GM12878 (cell line): ENCODE results near the gene INPP4B. TPM values are rescaled to one million over a fixed set of nuclear protein-coding genes. Genes with fewer than 3 reads are reported as not detected.

Experiments used
- ATAC-seq: fragments of 200-7000 bp; cut with Tn5 transposase; 3 replicates; pipeline ENCODE4 v1.9.1; 2020; ENCODE audit warnings: mild to moderate bottlenecking, moderate library complexity
- BruUV-seq: library from RNA; stranded (reverse); fragments of 400-500 nt; replicated peaks from 2 replicates; lab custom pipeline; 2021; lab: Mats Ljungman, UMichigan
- CTCF ChIA-PET: fragments of 300-600 bp; sonication (Branson Sonifier 250); formaldehyde crosslinking; extraction: SDS; loops from one replicate; lab custom pipeline; 2021; ENCODE audit warnings: inconsistent platforms; lab: Yijun Ruan, JAX
- POLR2A ChIA-PET: fragments of 350-600 bp; formaldehyde crosslinking; extraction: SDS; loops from one replicate; lab custom pipeline; 2021; ENCODE audit warnings: inconsistent platforms; lab: Charles Lee
- RAD21 ChIA-PET: fragments of 300-600 bp; sonication (Branson Sonifier 250); formaldehyde crosslinking; loops from one replicate; lab custom pipeline; 2023; ENCODE audit warnings: antibody characterized with exemption; ENCODE audit not compliant: unreplicated experiment; lab: Charles Lee
- SMC1A ChIA-PET: fragments of 300-600 bp; sonication (Branson Sonifier 250); formaldehyde crosslinking; loops from one replicate; lab custom pipeline; 2023; ENCODE audit not compliant: unreplicated experiment, uncharacterized antibody; lab: Charles Lee
- DNase-seq: peaks from one replicate; pipeline ENCODE4 v3.0.0-alpha.2; 2011; ENCODE audit warnings: low read depth, low spot score
- FAIRE-seq: peaks from 3 replicates; lab custom pipeline; 2011; peaks lifted over from hg19 to GRCh38; lab: Jason Lieb, UNC
- H2AFZ ChIP-seq: 2 replicates; pipeline ENCODE4 v1.6.0; 2011; ENCODE audit warnings: low read depth, low read length, control low read depth; ENCODE audit not compliant: control insufficient read depth
- H3K27ac ChIP-seq: 2 replicates; pipeline ENCODE4 v1.5.1; 2011; ENCODE audit warnings: control low read depth; ENCODE audit not compliant: control insufficient read depth, insufficient read depth
- H3K27me3 ChIP-seq, 2 experiments: replicated peaks in 1 of 2; 2 replicates each; pipeline versions ENCODE4 v1.6.0 to v1.6.1; 2011; ENCODE audit warnings: low read length in 1 of 2; ENCODE audit not compliant: control insufficient read depth in 2 of 2, insufficient read depth in 2 of 2
- H3K36me3 ChIP-seq, 2 experiments: 2 replicates each; pipeline ENCODE4 v1.5.1; 2011; ENCODE audit warnings: low read length in 1 of 2; ENCODE audit not compliant: control insufficient read depth in 2 of 2, insufficient read depth in 2 of 2
- H3K4me1 ChIP-seq: 2 replicates; pipeline ENCODE4 v1.6.1; 2011; ENCODE audit warnings: mild to moderate bottlenecking, low read length, moderate library complexity, mixed read lengths; ENCODE audit not compliant: control insufficient read depth, insufficient read depth
- H3K4me2 ChIP-seq: 2 replicates; pipeline ENCODE4 v1.6.0; 2011; ENCODE audit warnings: control low read depth; ENCODE audit not compliant: control insufficient read depth, insufficient read depth
- H3K4me3 ChIP-seq: fragments of 200-600 bp; sonication (generic); 2 replicates; pipeline ENCODE4 v1.5.1; 2016
- H3K79me2 ChIP-seq: 2 replicates; pipeline ENCODE4 v1.6.0; 2011; ENCODE audit warnings: low read length; ENCODE audit not compliant: control insufficient read depth, insufficient read depth
- H3K9ac ChIP-seq: 2 replicates; pipeline ENCODE4 v1.8.0; 2011; ENCODE audit warnings: low read length, control low read depth, mixed read lengths; ENCODE audit not compliant: control insufficient read depth, insufficient read depth
- H3K9me3 ChIP-seq: replicated peaks from 3 replicates; pipeline ENCODE4 v1.5.1; 2011; ENCODE audit warnings: mild to moderate bottlenecking, low read length; ENCODE audit not compliant: control insufficient read depth, insufficient read depth
- H4K20me1 ChIP-seq: 2 replicates; pipeline ENCODE4 v1.6.0; 2011; ENCODE audit not compliant: control insufficient read depth, insufficient read depth
- FOXK2 ChIP-seq: fragments of 450-650 bp; IDR thresholded peaks from 2 replicates; pipeline ENCODE4 v1.6.1; 2017; ENCODE audit warnings: mild to moderate bottlenecking, moderate library complexity
- HDAC2 ChIP-seq: fragments of 200-600 bp; sonication (generic); IDR thresholded peaks from 2 replicates; pipeline ENCODE4 v1.6.1; 2017
- KDM1A ChIP-seq: fragments of 200-600 bp; sonication (generic); IDR thresholded peaks from 2 replicates; pipeline ENCODE4 v1.6.1; 2016; ENCODE audit warnings: borderline replicate concordance
- POLR2AphosphoS2 ChIP-seq: IDR thresholded peaks from 2 replicates; pipeline ENCODE4 v1.6.1; 2011; ENCODE audit warnings: low read depth, mild to moderate bottlenecking, low read length, improper control_type of control experiment, moderate library complexity
- POLR2AphosphoS5 ChIP-seq: IDR thresholded peaks from 2 replicates; pipeline ENCODE4 v1.6.1; 2011; ENCODE audit warnings: mild to moderate bottlenecking, low read length, inconsistent platforms
- RFX5 ChIP-seq: IDR thresholded peaks from 2 replicates; pipeline ENCODE4 v1.6.1; 2011; ENCODE audit warnings: low read depth, low read length, improper control_type of control experiment
- SIX5 ChIP-seq: IDR thresholded peaks from 2 replicates; pipeline ENCODE4 v1.6.1; 2011; ENCODE audit warnings: mild to moderate bottlenecking, low read depth, low read length, moderate library complexity; ENCODE audit not compliant: severe bottlenecking
- USF1 ChIP-seq: IDR thresholded peaks from 2 replicates; pipeline ENCODE4 v1.6.1; 2011; ENCODE audit warnings: borderline replicate concordance, low read depth, mild to moderate bottlenecking, moderate library complexity, mixed read lengths, low read length; ENCODE audit not compliant: insufficient read depth; ENCODE audit errors: extremely low read length
- ZBTB11 ChIP-seq: fragments of 450-650 bp; formaldehyde crosslinking; IDR thresholded peaks from 2 replicates; pipeline ENCODE4 v1.5.0; 2022; ENCODE audit warnings: mild to moderate bottlenecking, missing genetic modification characterization
- ZBTB40 ChIP-seq: fragments of 450-650 bp; IDR thresholded peaks from 2 replicates; pipeline ENCODE4 v1.6.1; 2016; ENCODE audit warnings: mild to moderate bottlenecking, moderate library complexity, borderline replicate concordance
- ZNF207 ChIP-seq: fragments of 450-650 bp; IDR thresholded peaks from 2 replicates; pipeline ENCODE4 v1.6.1; 2014; ENCODE audit warnings: antibody characterized with exemption, mild to moderate bottlenecking, borderline replicate concordance
- WGBS: methylation state at CpG from one replicate; pipeline ENCODE4 v1.1.6; 2016; ENCODE audit warnings: low lambda C conversion rate; ENCODE audit not compliant: insufficient replicate concordance, insufficient coverage; ENCODE audit errors: missing lambda C conversion rate; 5-methylcytosine and 5-hydroxymethylcytosine counted together
- in situ Hi-C: fragments of 300-500 bp; cut with MboI; formaldehyde crosslinking; loops from 9 replicates; pipeline ENCODE4 v1.14.3; 2018; ENCODE audit warnings: mixed read lengths
- intact Hi-C: fragments of 100-400 bp; cut with micrococcal nuclease; formaldehyde crosslinking; loops from one replicate; pipeline ENCODE4 v1.14.2; 2022; ENCODE audit not compliant: unreplicated experiment
- polyA plus RNA-seq, 11 experiments: library from polyadenylated mRNA; depleted of rRNA in 4 of 11; unstranded in 6 of 11; stranded (reverse) in 5 of 11; fragments of >200 nt; fragmentation: Nextera tagmentation in 4 of 11; fragmentation: Illumina TruSeq in 1 of 11; extraction: Ambion mirVana in 4 of 11; extraction: Trizol in 1 of 11; gene quantifications; 1 replicate in 1 of 11; 2 replicates in 10 of 11; pipeline versions ENCODE4 v1.2.1 to v1.2.3, GENCODE V29; 2011 to 2016; ENCODE audit warnings: inconsistent platforms in 2 of 11, missing spikeins in 2 of 11, low read depth in 1 of 11
- total RNA-seq, 4 experiments: library from RNA; depleted of rRNA in 3 of 4; stranded (reverse); fragments of >200 nt in 3 of 4; fragmentation: Illumina TruSeq in 1 of 4; extraction: Trizol in 1 of 4; gene quantifications; 2 replicates each; pipeline versions ENCODE4 v1.2.1 to v1.2.3, GENCODE V29; 2013 to 2021

The INPP4B gene
- total and polyA plus RNA-seq, 10 of the 15 experiments (the other 5 are each of a cell fraction or from before 2014, with no cell fraction given): 0.53 to 11.2 (median 0.95) TPM

GRCh38 chr4:142121448-142122350, 724.4 kb downstream of the INPP4B start:
- 47% methylated on average over 9 of the region's 9 CpGs for WGBS
- no peaks in the 10 kb centered on the region for H3K9me3 ChIP-seq
- no TSS peak for BruUV-seq
- ChIA-PET POLR2A (no interaction called here), SMC1A (interaction anchor here (1.2 kb wide), 1 partner anchor 11 kb away, joined by 4 read pairs; no protein-coding TSS in a partner anchor), RAD21 (interaction anchor here (1.3 kb wide), 1 partner anchor 775 kb away, joined by 3 read pairs; no protein-coding TSS in a partner anchor), CTCF (interaction anchor here (0.9 kb wide), 1 partner anchor 21 kb away, joined by 3 read pairs; no protein-coding TSS in a partner anchor)
- DNase-seq (no peak), FAIRE-seq (no peak), ATAC-seq (no peak)
- no peaks in the 10 kb centered on the region for H3K27me3 ChIP-seq
- H3K4me2 ChIP-seq: no peak overlapping the region
- H3K36me3 ChIP-seq: no peaks in the 10 kb centered on the region
- in situ Hi-C loops: loop anchor here (10.0 kb wide), 1 partner anchor 817 kb away; no protein-coding TSS in a partner anchor
- H3K4me1 ChIP-seq: no peaks in the 10 kb centered on the region
- no peaks in the 10 kb centered on the region for H3K79me2 ChIP-seq
- no peak overlapping the region for H3K4me3 ChIP-seq
- TF ChIP-seq RFX5: no peak
- TF ChIP-seq POLR2AphosphoS2: no peak
- no peak for TF ChIP-seq POLR2AphosphoS5
- no peak for TF ChIP-seq HDAC2
- TF ChIP-seq USF1: no peak
- no peak for TF ChIP-seq FOXK2
- TF ChIP-seq ZBTB11: no peak
- TF ChIP-seq ZNF207: no peak
- TF ChIP-seq KDM1A: no peak
- no peak for TF ChIP-seq SIX5
- no peak for TF ChIP-seq ZBTB40
- H3K27ac ChIP-seq: no peak overlapping the region
- intact Hi-C loops: loop anchor here (10.0 kb wide), 3 partner anchors 443 to 967 kb away; no protein-coding TSS in a partner anchor
- no peaks in the 10 kb centered on the region for H4K20me1 ChIP-seq
- H3K9ac ChIP-seq: no peak overlapping the region
- no peak overlapping the region for H2AFZ ChIP-seq
